Stimulated activated naive B cell treated with anti-CD40 and anti-IgM and Interleukin-4, amounts not matched to agents 10 μg/mL and 1 μg/mL and 100 μg/mL, for 72 hours (primary cell): ENCODE results near the gene CD33.
"Not testable (repeated sequence)": the region's sequence is repeated elsewhere in the genome, so short reads cannot be mapped to it uniquely, and the experiment has no call there.

Experiments used
- ATAC-seq, 2 donors: fragments of 150-1000 bp; cut with Tn5 transposase; replicated peaks; 2 replicates each; pipeline ENCODE4 v1.10.0; 2021; ENCODE audit warnings: moderate library complexity in 1 of 2
- DNase-seq: peaks from one replicate; pipeline ENCODE4 v3.0.0; 2021
- H3K27ac Mint-ChIP-seq: one replicate; pipeline ENCODE4 v1.8.0; 2022; ENCODE audit warnings: mild to moderate bottlenecking, mixed read lengths
- H3K27me3 Mint-ChIP-seq, 2 donors: one replicate each; pipeline ENCODE4 v1.8.0; 2022; ENCODE audit warnings: mixed read lengths in 2 of 2
- H3K36me3 Mint-ChIP-seq, 2 donors: one replicate each; pipeline ENCODE4 v1.8.0; 2022; ENCODE audit warnings: mixed read lengths in 2 of 2, mild to moderate bottlenecking in 1 of 2
- H3K4me1 Mint-ChIP-seq, 2 donors: one replicate each; pipeline ENCODE4 v1.8.0; 2022; ENCODE audit warnings: mixed read lengths in 2 of 2, mild to moderate bottlenecking in 1 of 2
- H3K4me3 Mint-ChIP-seq, 2 donors: one replicate each; pipeline ENCODE4 v1.8.0; 2022; ENCODE audit warnings: mild to moderate bottlenecking in 2 of 2, mixed read lengths in 2 of 2, moderate library complexity in 1 of 2
- H3K9me3 Mint-ChIP-seq, 2 donors: one replicate each; pipeline ENCODE4 v1.8.0; 2022; ENCODE audit warnings: mixed read lengths in 2 of 2, mild to moderate bottlenecking in 1 of 2

The CD33 gene

GRCh38 chr19:51224898-51225393 is at the start of gene CD33:
TSS of gene CD33 (plus strand) at chr19:51225080. CDS start at chr19:51225119, 39 bp downstream.
- peak; percentile 7 for DNase-seq
- Mint-ChIP-seq H3K4me3 (peak within 1 kb of the TSS; percentile 82 to 84), H3K27ac (peak within 1 kb of the TSS; percentile 68), H3K27me3 (peaks cover 27 to 29% of the 10 kb centered on the region in 2 donors), H3K4me1 (peaks cover 3 to 19% of the 10 kb centered on the region in 2 donors)
- H3K9me3 Mint-ChIP-seq, H3K36me3 Mint-ChIP-seq: not testable (repeated sequence)
- peak; percentile 68 to 76 for ATAC-seq

GRCh38 chr19:51179256-51179655 is 45.6 kb upstream of the CD33 start:
- Mint-ChIP-seq H3K4me3 (no peak overlapping the region), H3K27ac (no peak overlapping the region), H3K4me1 (peaks cover 0 to 5% of the 10 kb centered on the region in 2 donors), H3K36me3 (no peaks in the 10 kb centered on the region), H3K9me3 (peaks cover 0 to 1% of the 10 kb centered on the region in 2 donors), H3K27me3 (peaks cover 13 to 17% of the 10 kb centered on the region in 2 donors)
- ATAC-seq (no peak), DNase-seq (no peak)

GRCh38 chr19:51181377-51181912 is 43.4 kb upstream of the CD33 start:
- DNase-seq (no peak), ATAC-seq (no peak)
- Mint-ChIP-seq H3K27me3 (peaks cover 32 to 33% of the 10 kb centered on the region in 2 donors), H3K27ac (no peak overlapping the region), H3K4me1 (peaks cover 0 to 5% of the 10 kb centered on the region in 2 donors), H3K4me3 (no peak overlapping the region), H3K36me3 (no peaks in the 10 kb centered on the region), H3K9me3 (peaks cover 0 to 1% of the 10 kb centered on the region in 2 donors)

- Mint-ChIP-seq H3K4me3 (peak overlapping the region in 1 of 2 donors; percentile 73), H3K36me3 (no peaks in the 10 kb centered on the region), H3K4me1 (peaks cover 0 to 5% of the 10 kb centered on the region in 2 donors), H3K27ac (no peak overlapping the region), H3K27me3 (peaks cover 32 to 33% of the 10 kb centered on the region in 2 donors), H3K9me3 (peaks cover 0 to 1% of the 10 kb centered on the region in 2 donors)
- ATAC-seq (no peak), DNase-seq (no peak)
Measured at GRCh38 chr19:51181913-51182419, 42.9 kb upstream of the CD33 start.

GRCh38 chr19:51183629-51184028 is 41.3 kb upstream of the CD33 start:
- no peaks in the 10 kb centered on the region for H3K36me3 Mint-ChIP-seq
- H3K27ac Mint-ChIP-seq, result no peak overlapping the region
- DNase-seq (no peak), ATAC-seq (no peak)
- H3K4me3 Mint-ChIP-seq, result no peak overlapping the region
- H3K27me3 Mint-ChIP-seq, result peaks cover 32 to 37% of the 10 kb centered on the region in 2 donors
- H3K4me1 Mint-ChIP-seq, result peaks cover 0 to 5% of the 10 kb centered on the region in 2 donors
- H3K9me3 Mint-ChIP-seq, result peaks cover 0 to 1% of the 10 kb centered on the region in 2 donors

GRCh38 chr19:51185069-51185867 is 39.6 kb upstream of the CD33 start:
- H3K36me3 Mint-ChIP-seq, result no peaks in the 10 kb centered on the region
- H3K4me3 Mint-ChIP-seq, result no peak overlapping the region
- DNase-seq (no peak), ATAC-seq (no peak)
- H3K9me3 Mint-ChIP-seq, result peaks cover 0 to 1% of the 10 kb centered on the region in 2 donors
- H3K4me1 Mint-ChIP-seq, result peaks cover 0 to 5% of the 10 kb centered on the region in 2 donors
- peaks cover 33 to 37% of the 10 kb centered on the region in 2 donors for H3K27me3 Mint-ChIP-seq
- H3K27ac Mint-ChIP-seq, result no peak overlapping the region

GRCh38 chr19:51185868-51186215 is 39.0 kb upstream of the CD33 start:
- H3K36me3 Mint-ChIP-seq, result no peaks in the 10 kb centered on the region
- no peak overlapping the region for H3K27ac Mint-ChIP-seq
- no peak for DNase-seq
- peaks cover 0 to 1% of the 10 kb centered on the region in 2 donors for H3K9me3 Mint-ChIP-seq
- no peak overlapping the region for H3K4me3 Mint-ChIP-seq
- peaks cover 37% of the 10 kb centered on the region in 2 donors for H3K27me3 Mint-ChIP-seq
- H3K4me1 Mint-ChIP-seq, result peaks cover 0 to 5% of the 10 kb centered on the region in 2 donors
- ATAC-seq, result no peak

GRCh38 chr19:51186323-51186722 is 38.6 kb upstream of the CD33 start:
- H3K27me3 Mint-ChIP-seq, result peaks cover 37% of the 10 kb centered on the region in 2 donors
- peaks cover 0 to 5% of the 10 kb centered on the region in 2 donors for H3K4me1 Mint-ChIP-seq
- DNase-seq (no peak), ATAC-seq (no peak)
- peaks cover 0 to 1% of the 10 kb centered on the region in 2 donors for H3K9me3 Mint-ChIP-seq
- H3K27ac Mint-ChIP-seq, result no peak overlapping the region
- no peak overlapping the region for H3K4me3 Mint-ChIP-seq
- no peaks in the 10 kb centered on the region for H3K36me3 Mint-ChIP-seq

- no peaks in the 10 kb centered on the region for H3K4me1 Mint-ChIP-seq
- H3K4me3 Mint-ChIP-seq, result no peak overlapping the region
- no peak overlapping the region for H3K27ac Mint-ChIP-seq
- no peak for ATAC-seq
- no peaks in the 10 kb centered on the region for H3K36me3 Mint-ChIP-seq
- no peaks in the 10 kb centered on the region for H3K9me3 Mint-ChIP-seq
- no peak for DNase-seq
- peaks cover 31 to 34% of the 10 kb centered on the region in 2 donors for H3K27me3 Mint-ChIP-seq
Measured at GRCh38 chr19:51187395-51188226, 37.3 kb upstream of the CD33 start.

- Mint-ChIP-seq H3K4me1 (no peaks in the 10 kb centered on the region), H3K36me3 (no peaks in the 10 kb centered on the region), H3K27ac (no peak overlapping the region), H3K4me3 (no peak overlapping the region), H3K9me3 (no peaks in the 10 kb centered on the region), H3K27me3 (peaks cover 31 to 34% of the 10 kb centered on the region in 2 donors)
- ATAC-seq, result no peak
- DNase-seq, result no peak
Measured at GRCh38 chr19:51188227-51188559, 36.7 kb upstream of the CD33 start.

GRCh38 chr19:51192689-51193088 is 32.2 kb upstream of the CD33 start:
- no peaks in the 10 kb centered on the region for H3K4me1 Mint-ChIP-seq
- no peak overlapping the region for H3K4me3 Mint-ChIP-seq
- DNase-seq (no peak), ATAC-seq (no peak)
- H3K36me3 Mint-ChIP-seq, result no peaks in the 10 kb centered on the region
- no peaks in the 10 kb centered on the region for H3K9me3 Mint-ChIP-seq
- H3K27me3 Mint-ChIP-seq, result peaks cover 3 to 5% of the 10 kb centered on the region in 2 donors
- H3K27ac Mint-ChIP-seq, result no peak overlapping the region

- no peaks in the 10 kb centered on the region for H3K9me3 Mint-ChIP-seq
- H3K36me3 Mint-ChIP-seq, result no peaks in the 10 kb centered on the region
- H3K4me1 Mint-ChIP-seq, result no peaks in the 10 kb centered on the region
- H3K4me3 Mint-ChIP-seq, result no peak overlapping the region
- DNase-seq, result no peak
- peak; percentile 84 to 88 for ATAC-seq
- no peak overlapping the region for H3K27ac Mint-ChIP-seq
- H3K27me3 Mint-ChIP-seq, result peaks cover 5 to 15% of the 10 kb centered on the region in 2 donors
Measured at GRCh38 chr19:51194527-51195315, 30.2 kb upstream of the CD33 start.

- DNase-seq, result no peak
- H3K36me3 Mint-ChIP-seq, result no peaks in the 10 kb centered on the region
- no peak overlapping the region for H3K27ac Mint-ChIP-seq
- ATAC-seq, result no peak
- no peak overlapping the region for H3K4me3 Mint-ChIP-seq
- no peaks in the 10 kb centered on the region for H3K4me1 Mint-ChIP-seq
- H3K27me3 Mint-ChIP-seq, result peaks cover 10 to 20% of the 10 kb centered on the region in 2 donors
- no peaks in the 10 kb centered on the region for H3K9me3 Mint-ChIP-seq
Measured at GRCh38 chr19:51195316-51195586, 29.6 kb upstream of the CD33 start.

GRCh38 chr19:51195616-51196015 is 29.3 kb upstream of the CD33 start:
- no peak for DNase-seq

More at GRCh38 chr19:51195616-51196015, 29.3 kb upstream of the CD33 start:
- H3K27ac Mint-ChIP-seq, result no peak overlapping the region
- peaks cover 14 to 20% of the 10 kb centered on the region in 2 donors for H3K27me3 Mint-ChIP-seq
- no peak for ATAC-seq
- H3K4me1 Mint-ChIP-seq, result no peaks in the 10 kb centered on the region
- no peaks in the 10 kb centered on the region for H3K9me3 Mint-ChIP-seq
- H3K4me3 Mint-ChIP-seq, result no peak overlapping the region
- H3K36me3 Mint-ChIP-seq, result no peaks in the 10 kb centered on the region
